Limb (tissue), 2 donors: ENCODE results near the gene IMMP1L.

Experiments
- DNase-seq, 2 donors: peaks; one replicate each; pipeline ENCODE4 v3.0.0-alpha.2; 2016; ENCODE audit errors: extremely low spot score in 2 of 2

Gene IMMP1L

DNA sequence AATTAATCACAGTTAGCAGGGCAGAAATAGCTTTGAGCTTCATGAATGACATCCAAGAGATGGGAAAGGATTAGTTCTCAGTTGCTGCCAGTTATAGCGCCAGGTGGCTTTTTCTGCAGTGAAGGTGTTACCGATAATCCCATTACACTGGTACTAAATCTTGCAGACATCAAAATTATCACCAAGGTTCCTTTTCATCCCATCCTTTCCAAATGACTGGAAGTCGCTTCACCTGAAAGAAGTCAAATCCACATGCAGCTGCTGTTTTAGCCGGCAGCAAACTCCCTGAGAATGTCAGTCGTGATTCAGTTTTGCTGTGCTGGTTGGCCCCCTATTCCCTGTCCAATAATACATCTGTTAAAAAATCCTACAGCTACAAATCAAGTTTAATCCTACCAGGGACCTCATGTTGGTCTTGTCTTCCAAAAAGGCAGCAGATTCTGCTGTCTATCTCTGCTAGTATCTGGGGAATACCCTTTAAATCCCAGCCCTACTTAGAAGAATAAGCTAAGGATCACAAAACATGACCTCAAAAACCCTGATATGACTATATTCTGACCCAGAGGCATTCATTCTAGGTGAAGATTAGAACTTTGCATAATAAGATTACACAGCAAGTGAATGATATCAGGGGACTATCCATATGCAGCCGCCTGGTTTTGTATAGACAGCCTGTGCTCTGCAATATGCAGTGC is 31.7 kb downstream of the IMMP1L start:
- no peak for DNase-seq

DNA sequence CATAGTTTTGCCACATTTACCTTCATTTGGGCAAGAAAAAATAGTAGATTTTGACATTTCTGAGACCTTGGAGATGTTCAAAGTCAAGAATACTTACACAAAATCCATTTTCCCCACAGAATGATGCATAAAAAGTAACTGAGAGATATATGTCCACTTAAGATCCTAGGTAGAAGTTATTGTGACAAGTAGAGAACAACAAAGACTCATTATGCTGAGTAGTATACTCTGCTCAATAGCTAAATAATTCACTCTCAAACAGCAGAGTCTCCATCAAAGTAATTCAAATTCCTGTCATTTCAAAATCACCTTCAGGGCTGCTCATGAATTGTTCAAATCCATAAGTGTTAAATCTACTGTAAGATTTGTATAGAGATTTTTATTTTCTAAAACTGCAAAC is 35.3 kb downstream of the IMMP1L start:
- DNase-seq: no peak

DNA sequence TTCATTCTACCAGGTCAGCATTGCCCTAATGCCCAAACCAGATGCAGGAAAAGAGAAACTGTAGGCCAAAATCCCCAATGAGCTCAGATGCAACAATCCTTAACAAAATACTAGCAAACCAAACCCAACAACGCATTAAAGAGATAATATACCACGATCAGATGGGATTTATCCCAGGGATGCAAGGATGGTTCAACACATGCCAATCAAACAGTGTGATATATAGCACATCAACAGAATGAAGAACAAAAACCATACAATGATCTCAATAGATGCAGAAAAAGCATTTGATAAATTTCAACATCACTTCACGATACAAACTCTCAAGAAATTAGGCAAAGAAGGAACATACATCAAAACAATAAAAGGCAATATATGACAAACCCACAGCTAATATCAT is 45.0 kb downstream of the IMMP1L start:
- no peak for DNase-seq

DNA sequence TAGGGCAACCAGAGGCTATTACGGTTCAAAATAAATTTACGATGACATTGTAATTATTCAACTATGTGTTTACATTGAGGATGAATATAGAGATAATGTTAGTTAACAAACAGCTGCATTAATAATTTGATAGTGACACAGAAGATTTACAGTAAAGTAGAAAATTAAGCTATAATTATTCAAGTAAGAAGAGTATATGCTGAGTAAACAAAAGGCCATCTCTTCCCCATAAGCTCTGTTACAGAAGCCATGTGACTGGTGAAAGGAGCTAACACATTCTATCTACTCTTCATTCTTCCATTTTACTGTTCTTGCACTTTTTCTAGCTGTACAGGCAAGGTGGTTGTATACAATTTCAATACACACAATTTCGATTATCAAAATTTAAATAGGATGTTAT is 54.2 kb downstream of the IMMP1L start:
- DNase-seq: no peak

DNA sequence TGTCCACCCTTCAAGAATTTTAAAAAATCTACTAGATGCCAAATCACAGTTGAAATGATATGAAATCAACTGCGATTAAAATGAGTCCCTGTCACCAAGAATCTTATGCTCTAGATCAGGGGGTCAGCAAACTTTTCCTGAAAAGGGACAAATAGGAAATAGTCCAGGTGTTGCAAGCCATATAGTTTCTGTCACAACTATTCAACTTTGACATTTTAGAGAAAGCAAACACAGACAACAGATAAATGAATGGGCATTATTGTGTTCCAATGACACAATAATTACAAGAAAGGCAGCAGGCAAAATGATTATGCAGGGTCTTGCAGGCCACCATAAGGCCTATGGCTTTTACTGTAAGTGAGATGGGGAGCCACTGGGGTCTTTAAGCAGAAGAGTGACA is 58.6 kb downstream of the IMMP1L start:
- no peak for DNase-seq

DNA sequence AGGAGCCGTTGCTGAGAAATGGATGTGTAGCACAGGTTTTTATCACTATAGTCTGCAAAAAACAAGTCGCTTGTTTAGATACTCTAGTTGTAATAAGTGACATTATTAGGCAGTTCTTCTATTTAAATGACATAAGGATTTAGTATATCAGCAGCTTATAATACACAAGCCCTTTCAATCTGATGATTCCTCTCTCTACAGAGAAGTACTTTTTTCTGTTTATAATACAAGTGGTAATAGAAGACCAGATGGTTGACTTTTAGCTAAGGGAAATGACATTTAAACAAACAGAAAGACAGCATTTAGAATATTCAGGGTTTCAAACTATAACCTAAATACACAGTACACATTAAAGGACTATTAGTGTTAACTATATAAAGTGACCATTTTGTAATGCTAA is 60.4 kb downstream of the IMMP1L start:
- no peak for DNase-seq

DNA sequence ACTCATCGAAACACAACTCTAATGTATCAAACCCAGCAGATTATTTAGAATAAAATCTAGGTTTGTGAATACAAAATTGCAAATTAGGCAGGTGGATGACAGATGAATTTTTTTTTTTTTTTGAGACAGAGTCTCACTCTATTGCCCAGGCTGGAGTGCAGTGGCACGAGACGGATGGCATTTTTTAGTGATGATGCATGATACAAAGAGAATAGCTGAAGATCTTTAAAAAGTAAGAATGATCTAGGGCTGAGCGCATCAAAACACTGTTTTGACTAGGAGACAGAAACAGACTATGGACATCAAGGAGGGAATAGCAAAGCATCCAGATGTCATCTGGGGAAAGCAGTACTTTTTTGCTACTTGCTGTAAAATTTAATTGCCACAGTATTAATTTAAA is 63.8 kb downstream of the IMMP1L start:
- no peak for DNase-seq

DNA sequence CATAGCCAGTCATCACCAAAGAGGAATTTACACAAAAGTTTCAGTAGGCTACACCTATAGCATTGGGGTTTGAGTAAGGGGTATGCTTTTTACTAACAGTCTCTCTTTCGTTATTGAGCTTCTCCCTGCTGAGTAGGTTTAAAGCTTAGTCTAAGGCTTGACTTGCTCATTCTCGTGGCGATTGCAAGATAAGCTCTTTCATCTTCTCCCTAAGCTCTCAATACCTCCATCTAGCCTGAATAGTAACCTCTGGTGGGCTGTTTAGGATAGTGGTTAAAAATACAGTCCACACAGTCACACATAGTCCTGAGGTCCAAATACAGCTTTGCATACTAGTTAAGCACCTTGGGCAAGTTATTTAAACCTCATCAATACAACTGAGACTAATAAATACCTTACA is 65.6 kb downstream of the IMMP1L start:
- DNase-seq: no peak

DNA sequence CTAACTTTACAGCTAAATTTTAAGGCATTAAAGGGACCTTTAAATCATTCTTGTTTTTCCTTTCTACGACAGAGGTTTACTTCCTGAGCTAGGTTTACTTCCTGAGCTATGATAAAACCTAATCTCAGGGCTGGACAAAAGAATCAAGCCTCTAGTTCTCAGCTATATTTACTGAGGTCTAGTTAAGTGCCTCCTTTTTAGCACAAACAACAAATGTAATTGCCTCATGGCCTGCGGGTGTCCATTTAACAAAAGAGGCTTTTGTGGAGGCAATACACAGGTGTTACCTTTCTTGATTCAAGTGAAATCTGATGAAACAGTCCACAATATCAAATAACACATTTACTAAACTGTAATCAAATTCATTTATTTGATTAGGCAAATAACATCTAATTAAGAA is 67.3 kb downstream of the IMMP1L start:
- DNase-seq: no peak

DNA sequence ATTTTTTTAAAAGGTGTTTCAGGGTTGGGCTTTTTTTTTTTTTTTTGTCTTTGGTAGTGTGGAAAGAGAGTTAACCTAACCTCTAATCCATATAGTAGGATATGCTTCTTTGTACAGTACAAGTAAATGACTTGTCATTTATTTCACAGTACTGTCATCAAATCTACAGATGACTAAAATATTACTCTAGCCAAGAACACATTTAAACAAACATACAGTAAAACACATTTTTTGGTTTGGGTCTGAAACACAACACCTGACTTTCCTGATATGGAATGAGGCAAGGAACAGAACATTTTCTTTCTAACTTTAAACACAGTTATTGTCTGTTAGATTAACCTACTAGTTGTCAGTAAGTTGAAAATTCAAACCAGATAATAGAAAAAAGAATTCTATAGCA is 68.1 kb downstream of the IMMP1L start:
- DNase-seq: no peak

DNA sequence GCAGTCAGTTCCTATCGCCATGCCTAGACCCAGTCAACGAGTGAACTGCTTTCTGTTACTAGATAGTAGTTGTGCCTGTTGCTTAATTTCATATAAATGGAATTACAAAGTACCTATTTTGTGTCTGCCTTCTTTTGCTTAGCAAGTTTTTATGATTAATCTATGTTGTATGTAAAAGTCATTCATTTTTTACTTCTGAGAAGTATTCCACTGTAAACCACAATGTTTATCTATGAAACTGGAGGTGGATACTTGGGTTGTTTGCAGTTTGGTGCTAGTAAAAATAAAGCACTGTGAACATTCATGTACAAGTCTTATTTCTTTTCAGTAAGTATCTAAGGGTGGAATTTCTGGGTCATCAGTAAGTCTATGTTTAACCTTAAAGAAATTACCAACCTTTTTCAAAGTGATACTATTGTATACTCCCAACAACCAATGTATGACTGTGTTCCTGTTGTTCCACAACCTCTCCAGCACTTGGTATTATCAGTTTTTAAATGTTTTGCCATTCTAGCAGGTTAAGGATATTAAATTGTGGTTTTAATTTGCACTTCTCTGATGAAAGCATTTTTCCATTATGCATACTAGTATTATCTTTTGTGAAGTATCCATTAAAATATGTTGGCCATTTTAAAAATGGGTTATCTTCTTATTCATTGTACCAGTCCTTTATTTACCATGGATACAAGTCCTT is 71.5 kb downstream of the IMMP1L start:
- DNase-seq: no peak

DNA sequence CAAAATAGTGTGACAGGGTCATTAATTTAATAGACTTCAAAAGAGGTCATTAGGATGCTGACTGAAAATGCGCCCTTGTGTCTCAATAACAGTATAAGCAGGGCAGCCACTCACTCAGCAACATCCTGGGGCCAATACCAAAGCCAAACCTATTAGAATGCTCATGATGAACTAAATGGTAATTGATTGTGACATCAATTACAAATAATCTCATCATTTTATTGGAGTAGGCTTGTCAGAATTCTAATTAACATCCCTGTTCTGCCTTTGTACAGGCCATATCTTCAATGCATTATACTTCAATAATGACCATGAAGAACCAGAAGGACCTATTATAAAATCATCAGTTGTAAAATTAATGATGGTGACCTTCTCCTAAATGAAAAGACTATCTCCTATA is 75.6 kb downstream of the IMMP1L start:
- no peak for DNase-seq

DNA sequence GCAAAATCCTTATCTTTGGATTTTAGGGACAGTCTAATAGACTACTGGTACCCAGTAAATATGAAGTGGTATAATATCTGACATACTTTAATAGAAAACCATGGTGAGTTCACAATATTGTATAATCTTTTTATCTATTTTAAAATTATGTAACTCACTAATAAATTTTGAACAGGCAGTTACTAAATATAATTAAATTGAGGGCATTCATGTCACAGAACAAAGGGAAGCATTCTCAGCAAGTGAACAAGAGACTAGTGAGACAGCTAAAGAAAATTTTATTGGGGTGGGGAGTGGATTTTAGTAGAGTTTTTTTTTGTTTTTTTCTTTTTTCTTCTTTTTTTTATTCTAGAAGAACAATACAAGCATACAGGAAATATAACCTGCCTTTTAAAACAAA is 84.8 kb downstream of the IMMP1L start:
- no peak for DNase-seq

DNA sequence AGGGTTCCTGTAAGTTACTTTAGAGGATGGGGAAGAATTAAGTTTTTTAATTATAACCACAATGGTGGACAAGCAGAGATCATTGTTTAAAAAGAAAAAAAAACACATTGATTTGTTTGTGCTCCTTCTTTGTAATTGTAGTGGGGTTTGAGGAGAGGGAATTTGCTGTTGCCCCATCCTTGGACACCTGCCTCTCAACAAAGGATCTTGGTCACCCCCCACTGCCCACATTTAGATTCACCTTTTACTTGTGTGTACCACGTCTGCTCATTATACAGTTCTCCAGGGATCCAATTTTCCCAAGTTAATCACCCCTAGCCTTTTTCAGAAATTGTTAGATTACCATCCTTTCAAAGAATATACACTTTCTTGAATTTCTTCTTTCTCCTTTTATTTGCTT is 86.7 kb downstream of the IMMP1L start:
- DNase-seq: no peak

DNA sequence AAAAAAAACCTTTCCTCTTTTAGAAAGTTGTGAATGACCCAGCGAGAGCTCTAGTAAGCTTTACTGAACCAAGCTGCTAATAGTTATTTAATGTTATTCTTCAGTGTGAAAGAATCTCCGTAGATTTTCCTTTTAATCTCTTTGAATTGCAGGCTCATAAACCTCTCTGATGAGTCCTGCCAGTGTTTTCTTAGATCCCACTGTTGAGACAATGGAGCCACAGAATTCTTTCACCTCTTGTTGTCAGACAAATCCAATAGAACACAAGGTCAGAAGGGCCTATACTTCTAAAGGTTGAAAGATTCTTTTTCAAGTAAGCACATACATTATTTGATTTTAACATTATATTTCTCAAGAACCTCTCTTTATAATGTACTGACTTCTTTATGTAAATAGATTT is 87.6 kb downstream of the IMMP1L start:
- no peak for DNase-seq

DNA sequence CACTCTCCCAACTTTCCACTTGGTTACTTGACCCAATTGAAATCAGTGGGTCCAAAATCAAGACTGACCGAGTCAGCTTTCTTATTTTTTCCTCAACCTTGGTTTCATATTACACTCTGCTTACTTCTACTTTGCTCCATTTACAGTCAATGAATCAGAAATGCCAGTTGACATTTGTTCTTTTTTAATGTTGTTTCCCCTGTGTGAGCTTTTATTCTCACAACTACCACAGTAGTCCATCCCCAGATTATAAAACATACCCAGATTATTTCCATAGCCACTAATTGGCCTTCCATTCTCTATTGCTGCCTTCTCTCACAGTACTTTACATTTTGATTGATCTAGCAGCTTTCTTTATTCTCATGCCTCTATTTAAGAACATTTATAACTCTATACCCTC is 89.8 kb downstream of the IMMP1L start:
- no peak for DNase-seq

DNA sequence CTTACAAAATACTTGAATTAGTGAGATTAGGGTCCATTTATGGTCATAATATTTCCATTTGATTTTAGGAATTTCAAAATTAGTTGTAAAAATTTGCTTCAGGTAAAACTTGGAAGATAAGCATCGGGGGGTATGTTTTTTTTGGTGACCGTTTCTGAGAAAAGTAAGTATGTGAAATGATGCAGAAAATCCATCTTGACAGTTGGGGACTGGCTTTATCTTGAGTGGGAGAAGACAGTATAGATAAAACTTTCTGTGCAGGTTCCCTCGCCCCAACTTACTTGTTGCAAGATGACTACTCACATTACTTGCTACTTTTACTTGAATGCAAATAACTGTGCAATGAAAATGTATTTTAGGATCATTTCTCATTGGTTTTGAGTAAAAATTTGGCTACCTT is 90.3 kb downstream of the IMMP1L start:
- no peak for DNase-seq

DNA sequence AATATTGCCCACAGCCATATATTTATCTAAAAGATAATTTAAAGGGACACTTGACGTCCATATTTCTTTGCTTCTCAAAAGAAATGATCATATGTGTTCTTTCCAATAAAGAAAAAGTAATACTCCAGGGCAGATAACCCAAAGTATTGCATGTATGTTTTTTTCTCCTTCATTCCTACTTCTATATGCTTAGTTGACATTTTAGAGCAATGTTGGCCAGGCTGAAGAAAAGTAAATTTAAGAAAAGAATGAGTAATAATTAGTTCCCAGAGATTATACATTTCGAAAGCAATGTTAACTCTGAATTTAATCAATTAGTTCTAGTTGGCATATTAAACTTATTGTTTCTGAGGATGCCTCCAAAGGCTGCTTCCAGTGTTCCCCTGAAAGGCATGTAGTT is 91.6 kb downstream of the IMMP1L start:
- DNase-seq: no peak

DNA sequence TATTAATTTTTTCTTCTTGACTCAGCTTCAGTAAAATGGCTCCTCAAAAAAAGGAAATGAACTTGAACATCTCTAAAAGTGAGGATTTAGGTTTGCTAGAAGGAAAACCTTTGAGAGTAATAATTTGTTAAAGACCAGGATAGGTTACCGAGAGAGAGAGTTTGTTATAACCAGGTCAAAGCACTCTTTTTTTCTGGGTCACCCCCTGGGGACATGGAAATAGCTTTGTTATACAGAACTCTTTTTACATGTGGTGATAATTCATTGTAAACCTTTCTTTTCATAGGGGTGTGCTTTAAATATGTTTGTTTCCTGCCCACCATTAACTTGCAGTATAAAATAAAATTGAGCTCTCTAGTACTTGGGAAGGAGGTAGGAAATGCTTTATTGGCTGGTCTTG is 92.1 kb downstream of the IMMP1L start:
- no peak for DNase-seq

DNA sequence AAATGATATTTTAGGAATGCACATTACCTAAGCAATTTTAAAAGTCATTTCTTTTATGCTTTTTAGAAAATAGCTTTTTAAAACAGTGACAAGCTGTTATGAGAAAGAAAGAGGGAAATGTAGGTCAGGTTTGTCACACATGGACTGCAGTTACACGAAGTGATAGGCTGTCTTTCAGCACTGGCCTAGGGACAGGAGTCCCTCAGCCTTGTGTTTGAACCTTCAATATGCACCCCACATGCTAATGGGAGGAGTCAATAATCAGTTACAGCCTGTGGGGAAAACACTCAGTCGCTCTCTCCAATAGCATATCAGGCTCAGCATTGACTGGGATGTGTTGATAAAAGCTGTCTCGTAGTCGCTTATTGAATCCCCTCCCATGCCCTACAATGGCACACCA is 94.0 kb downstream of the IMMP1L start:
- no peak for DNase-seq

DNA sequence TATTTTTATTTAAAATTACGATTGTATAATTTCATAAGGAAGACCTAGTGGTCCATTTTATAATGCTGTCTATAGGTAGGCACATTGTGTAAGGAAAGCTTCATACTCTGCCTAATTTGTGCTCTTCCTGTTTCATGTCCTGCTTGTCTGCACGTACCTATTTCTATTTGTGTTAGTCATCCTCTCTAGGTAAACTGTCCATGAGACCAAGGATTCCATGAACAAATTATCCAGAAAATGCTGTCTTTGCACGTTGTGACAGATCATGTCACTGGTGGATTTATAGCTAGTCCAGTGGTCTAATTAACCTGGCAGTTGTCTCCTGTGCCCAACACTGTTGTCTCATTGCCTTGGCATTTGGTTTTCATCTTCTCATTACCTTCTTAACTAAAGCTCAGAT is 95.1 kb downstream of the IMMP1L start:
- no peak for DNase-seq

DNA sequence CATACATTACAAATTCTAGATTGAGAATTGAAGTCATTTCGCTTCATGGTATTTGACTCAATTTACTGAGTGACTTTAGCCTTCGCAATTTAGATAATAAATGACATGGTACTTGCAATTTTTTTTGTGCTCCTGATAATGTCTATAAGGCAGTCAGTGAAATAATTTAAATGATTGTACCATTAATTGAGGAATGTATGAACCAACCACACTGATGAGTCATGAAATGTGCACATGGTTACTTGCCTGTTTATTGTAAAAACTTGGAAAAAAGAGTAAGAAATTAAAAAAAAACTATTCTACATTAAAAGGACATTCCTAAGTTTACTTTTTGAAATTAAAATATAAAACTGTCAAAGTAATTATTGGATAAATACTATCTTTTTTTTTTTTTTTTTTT is 96.5 kb downstream of the IMMP1L start:
- DNase-seq: no peak

DNA sequence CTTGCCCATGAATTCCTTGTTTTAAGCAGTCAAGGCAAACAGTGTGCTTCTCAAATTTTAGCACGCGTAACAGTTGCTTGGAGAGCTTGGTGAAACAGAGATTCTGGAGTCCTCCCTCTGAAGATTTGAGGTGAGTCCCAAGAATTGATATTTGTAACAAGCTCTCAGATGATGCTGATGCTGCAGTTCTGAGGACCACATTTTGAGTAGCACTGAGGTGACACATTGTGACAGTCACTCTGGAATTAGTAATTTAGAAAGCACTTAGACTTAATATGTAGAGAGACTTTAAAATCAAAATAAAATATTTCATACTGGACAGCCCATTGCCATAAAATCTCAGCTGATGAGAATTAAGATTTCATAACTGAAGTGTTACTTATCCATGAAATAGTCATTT is 101.2 kb downstream of the IMMP1L start:
- DNase-seq: no peak

DNA sequence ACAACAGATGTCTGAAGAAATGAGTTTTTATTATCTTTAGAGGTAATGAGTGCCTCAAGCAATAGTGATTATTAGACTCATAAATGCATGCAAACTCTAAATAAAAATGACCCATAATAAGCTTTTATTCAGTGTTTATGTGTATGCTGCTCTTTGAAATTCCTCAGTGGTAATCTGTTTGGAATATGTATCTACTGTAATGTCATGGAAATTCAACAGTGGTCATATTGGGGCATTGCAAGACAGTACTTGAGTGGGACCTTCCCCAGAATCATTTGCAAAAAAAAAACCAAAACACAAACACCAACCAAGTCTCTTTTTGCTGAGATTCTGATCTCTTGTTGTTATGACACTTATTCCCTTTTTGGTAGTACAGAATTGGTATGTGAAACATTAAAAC is 104.8 kb downstream of the IMMP1L start:
- no peak for DNase-seq
